HK-2 (cell line): Measurements from ENCODE around the gene CCDC192.

ENCODE experiments used
- DNase-seq: peaks from one replicate; pipeline ENCODE4 v3.0.0-alpha.2; 2018; ENCODE audit not compliant: unreplicated experiment

The CCDC192 gene

GRCh38 chr5:127980843-127981242, 277.7 kb downstream of the CCDC192 start:
- no peak for DNase-seq

GRCh38 chr5:127981498-127981897, 278.3 kb downstream of the CCDC192 start:
- no peak for DNase-seq

- DNase-seq, result no peak
Measured at GRCh38 chr5:127985811-127986325, 282.7 kb downstream of the CCDC192 start.

- no peak for DNase-seq
Measured at GRCh38 chr5:127987354-127988145, 284.4 kb downstream of the CCDC192 start.

- no peak for DNase-seq
Measured at GRCh38 chr5:127988146-127988760, 285.1 kb downstream of the CCDC192 start.
